22Rv1 (cell line): ENCODE measurements around the gene GFAP.

Experiments
- ZFX ChIP-seq: fragments of 450-650 bp; IDR thresholded peaks from 2 replicates; pipeline ENCODE4 v1.6.1; 2017; ENCODE audit warnings: antibody characterized with exemption, borderline replicate concordance
- TF ChIP-seq, protein P1 (sequence below): fragments of 450-650 bp; IDR thresholded peaks from 2 replicates; pipeline ENCODE4 v1.5.1; 2017; ENCODE audit warnings: mild to moderate bottlenecking

DNA sequence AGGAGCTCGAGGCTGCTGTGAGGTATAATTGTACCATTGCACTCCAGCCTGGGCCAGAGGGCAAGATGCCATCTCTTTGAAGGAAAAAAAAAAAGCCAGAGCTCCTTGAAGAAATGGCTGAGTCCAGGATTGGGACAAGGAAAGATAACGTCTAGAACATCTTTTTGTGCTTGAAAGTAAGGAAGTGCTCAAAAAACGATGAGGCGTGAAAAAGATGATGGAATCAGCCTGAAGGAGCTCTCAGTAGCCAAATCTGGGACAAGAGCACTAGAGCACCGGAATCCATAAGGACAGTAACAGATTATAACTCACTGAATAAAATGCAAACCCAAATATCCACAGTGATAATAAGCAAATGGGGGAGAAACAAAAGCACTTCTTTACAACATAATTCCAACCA is 38.2 kb downstream of the GFAP start:
- TF ChIP-seq, protein P1, sequence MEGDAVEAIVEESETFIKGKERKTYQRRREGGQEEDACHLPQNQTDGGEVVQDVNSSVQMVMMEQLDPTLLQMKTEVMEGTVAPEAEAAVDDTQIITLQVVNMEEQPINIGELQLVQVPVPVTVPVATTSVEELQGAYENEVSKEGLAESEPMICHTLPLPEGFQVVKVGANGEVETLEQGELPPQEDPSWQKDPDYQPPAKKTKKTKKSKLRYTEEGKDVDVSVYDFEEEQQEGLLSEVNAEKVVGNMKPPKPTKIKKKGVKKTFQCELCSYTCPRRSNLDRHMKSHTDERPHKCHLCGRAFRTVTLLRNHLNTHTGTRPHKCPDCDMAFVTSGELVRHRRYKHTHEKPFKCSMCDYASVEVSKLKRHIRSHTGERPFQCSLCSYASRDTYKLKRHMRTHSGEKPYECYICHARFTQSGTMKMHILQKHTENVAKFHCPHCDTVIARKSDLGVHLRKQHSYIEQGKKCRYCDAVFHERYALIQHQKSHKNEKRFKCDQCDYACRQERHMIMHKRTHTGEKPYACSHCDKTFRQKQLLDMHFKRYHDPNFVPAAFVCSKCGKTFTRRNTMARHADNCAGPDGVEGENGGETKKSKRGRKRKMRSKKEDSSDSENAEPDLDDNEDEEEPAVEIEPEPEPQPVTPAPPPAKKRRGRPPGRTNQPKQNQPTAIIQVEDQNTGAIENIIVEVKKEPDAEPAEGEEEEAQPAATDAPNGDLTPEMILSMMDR = no peak
- no peak for TF ChIP-seq ZFX
